Measurements from ENCODE around the gene BTN2A1.

- TF ChIP-seq ZNF589 (CRISPR knock-in tag; IDR thresholded peaks at IDR 0.05; ENCODE audit: low read depth) = no peak
- no peak for TF ChIP-seq ELF4 (CRISPR knock-in tag; IDR thresholded peaks at IDR 0.05)
- no peak for TF ChIP-seq POLR2AphosphoS5 (IDR thresholded peaks at IDR 0.05; ENCODE audit: control insufficient read depth, insufficient read depth, low read depth, low read length)
- no peak for TF ChIP-seq CHD2 (IDR thresholded peaks at IDR 0.05; ENCODE audit: low read depth, low read length)
- no peak for TF ChIP-seq CTCF (IDR thresholded peaks at IDR 0.05 in 2 of 3, conservative IDR thresholded peaks at IDR 0.05 in 1 of 3; ENCODE audit: insufficient read depth in 2 of 3, low read depth in 1 of 3, low read length in 3 of 3)
Measured at GRCh38 chr6:26445934-26446667, 11.7 kb upstream of the BTN2A1 start.
